Measurements from ENCODE around the gene SLC25A3. TPM values are rescaled to one million over a fixed set of nuclear protein-coding genes. Genes with fewer than 3 reads are reported as not detected.

The SLC25A3 gene
- total and polyA plus RNA-seq, 9 of the 15 experiments (the other 6 are each of a cell fraction or from before 2014, with no cell fraction given), result 264 to 766 (median 495) TPM

DNA sequence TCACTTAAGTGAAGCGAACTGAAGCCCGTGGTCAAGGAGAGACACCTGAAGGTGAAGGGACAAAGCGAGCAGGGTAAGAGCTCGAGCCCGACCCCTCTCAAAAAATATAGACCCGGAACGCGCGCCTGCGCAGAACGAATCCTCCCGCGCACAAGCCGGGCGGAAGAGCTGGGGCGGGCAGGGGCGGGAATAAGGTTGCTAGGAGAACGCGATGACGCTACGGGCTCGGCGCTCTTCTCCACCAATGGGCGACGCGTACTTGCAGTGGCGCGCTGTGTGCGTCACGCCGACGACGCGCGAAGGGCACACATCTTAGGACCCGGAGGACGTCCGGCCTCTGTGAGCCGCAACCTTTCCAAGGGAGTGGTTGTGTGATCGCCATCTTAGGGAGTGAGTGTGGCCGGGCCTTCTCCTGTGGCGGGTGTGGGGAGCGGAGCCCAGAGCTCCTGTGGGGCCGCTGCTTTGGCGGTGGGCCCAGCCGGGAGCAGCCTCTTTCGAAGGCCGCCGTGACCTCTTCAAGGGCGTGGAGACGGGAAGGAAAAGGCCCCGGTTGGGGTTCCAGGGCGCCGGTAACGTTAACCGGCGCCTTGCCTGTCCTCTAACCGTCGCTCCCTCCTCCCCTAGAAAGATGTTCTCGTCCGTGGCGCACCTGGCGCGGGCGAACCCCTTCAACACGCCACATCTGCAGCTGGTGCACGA lies at the start of gene SLC25A3 (continued):
- TF ChIP-seq SMARCA4 (IDR thresholded peaks at IDR 0.05) (no peak), GATAD2A (IDR thresholded peaks at IDR 0.05) (no peak), PCBP2 (IDR thresholded peaks at IDR 0.05; ENCODE audit: low read depth, low read length, poor library complexity, severe bottlenecking) (no peak), NFRKB (IDR thresholded peaks at IDR 0.05; ENCODE audit: low read depth) (peak; percentile 89), NFYB (IDR thresholded peaks at IDR 0.05; ENCODE audit: extremely low read depth, insufficient read length) (peak; percentile 41), ZNF165 (CRISPR knock-in tag; IDR thresholded peaks at IDR 0.05; ENCODE audit: borderline replicate concordance) (no peak), CBFB (CRISPR knock-in tag; IDR thresholded peaks at IDR 0.05) (no peak), RFX7 (CRISPR knock-in tag; IDR thresholded peaks at IDR 0.05) (no peak), BMI1 (IDR thresholded peaks at IDR 0.05; ENCODE audit: low read length) (peak; percentile 75; the same call in 1 of the 2 replicates), KHSRP (IDR thresholded peaks at IDR 0.05) (peak; percentile 88), FOXJ3 (CRISPR knock-in tag; IDR thresholded peaks at IDR 0.05) (no peak)
- TF ChIP-seq, protein P1, sequence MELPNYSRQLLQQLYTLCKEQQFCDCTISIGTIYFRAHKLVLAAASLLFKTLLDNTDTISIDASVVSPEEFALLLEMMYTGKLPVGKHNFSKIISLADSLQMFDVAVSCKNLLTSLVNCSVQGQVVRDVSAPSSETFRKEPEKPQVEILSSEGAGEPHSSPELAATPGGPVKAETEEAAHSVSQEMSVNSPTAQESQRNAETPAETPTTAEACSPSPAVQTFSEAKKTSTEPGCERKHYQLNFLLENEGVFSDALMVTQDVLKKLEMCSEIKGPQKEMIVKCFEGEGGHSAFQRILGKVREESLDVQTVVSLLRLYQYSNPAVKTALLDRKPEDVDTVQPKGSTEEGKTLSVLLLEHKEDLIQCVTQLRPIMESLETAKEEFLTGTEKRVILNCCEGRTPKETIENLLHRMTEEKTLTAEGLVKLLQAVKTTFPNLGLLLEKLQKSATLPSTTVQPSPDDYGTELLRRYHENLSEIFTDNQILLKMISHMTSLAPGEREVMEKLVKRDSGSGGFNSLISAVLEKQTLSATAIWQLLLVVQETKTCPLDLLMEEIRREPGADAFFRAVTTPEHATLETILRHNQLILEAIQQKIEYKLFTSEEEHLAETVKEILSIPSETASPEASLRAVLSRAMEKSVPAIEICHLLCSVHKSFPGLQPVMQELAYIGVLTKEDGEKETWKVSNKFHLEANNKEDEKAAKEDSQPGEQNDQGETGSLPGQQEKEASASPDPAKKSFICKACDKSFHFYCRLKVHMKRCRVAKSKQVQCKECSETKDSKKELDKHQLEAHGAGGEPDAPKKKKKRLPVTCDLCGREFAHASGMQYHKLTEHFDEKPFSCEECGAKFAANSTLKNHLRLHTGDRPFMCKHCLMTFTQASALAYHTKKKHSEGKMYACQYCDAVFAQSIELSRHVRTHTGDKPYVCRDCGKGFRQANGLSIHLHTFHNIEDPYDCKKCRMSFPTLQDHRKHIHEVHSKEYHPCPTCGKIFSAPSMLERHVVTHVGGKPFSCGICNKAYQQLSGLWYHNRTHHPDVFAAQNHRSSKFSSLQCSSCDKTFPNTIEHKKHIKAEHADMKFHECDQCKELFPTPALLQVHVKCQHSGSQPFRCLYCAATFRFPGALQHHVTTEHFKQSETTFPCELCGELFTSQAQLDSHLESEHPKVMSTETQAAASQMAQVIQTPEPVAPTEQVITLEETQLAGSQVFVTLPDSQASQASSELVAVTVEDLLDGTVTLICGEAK (IDR thresholded peaks at IDR 0.05), result peak; percentile 68
- TF ChIP-seq, protein P1 (CRISPR knock-in tag; IDR thresholded peaks at IDR 0.05), result no peak
- TF ChIP-seq, protein P2, sequence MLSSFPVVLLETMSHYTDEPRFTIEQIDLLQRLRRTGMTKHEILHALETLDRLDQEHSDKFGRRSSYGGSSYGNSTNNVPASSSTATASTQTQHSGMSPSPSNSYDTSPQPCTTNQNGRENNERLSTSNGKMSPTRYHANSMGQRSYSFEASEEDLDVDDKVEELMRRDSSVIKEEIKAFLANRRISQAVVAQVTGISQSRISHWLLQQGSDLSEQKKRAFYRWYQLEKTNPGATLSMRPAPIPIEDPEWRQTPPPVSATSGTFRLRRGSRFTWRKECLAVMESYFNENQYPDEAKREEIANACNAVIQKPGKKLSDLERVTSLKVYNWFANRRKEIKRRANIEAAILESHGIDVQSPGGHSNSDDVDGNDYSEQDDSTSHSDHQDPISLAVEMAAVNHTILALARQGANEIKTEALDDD (IDR thresholded peaks at IDR 0.05), result no peak
- TF ChIP-seq, protein P3, sequence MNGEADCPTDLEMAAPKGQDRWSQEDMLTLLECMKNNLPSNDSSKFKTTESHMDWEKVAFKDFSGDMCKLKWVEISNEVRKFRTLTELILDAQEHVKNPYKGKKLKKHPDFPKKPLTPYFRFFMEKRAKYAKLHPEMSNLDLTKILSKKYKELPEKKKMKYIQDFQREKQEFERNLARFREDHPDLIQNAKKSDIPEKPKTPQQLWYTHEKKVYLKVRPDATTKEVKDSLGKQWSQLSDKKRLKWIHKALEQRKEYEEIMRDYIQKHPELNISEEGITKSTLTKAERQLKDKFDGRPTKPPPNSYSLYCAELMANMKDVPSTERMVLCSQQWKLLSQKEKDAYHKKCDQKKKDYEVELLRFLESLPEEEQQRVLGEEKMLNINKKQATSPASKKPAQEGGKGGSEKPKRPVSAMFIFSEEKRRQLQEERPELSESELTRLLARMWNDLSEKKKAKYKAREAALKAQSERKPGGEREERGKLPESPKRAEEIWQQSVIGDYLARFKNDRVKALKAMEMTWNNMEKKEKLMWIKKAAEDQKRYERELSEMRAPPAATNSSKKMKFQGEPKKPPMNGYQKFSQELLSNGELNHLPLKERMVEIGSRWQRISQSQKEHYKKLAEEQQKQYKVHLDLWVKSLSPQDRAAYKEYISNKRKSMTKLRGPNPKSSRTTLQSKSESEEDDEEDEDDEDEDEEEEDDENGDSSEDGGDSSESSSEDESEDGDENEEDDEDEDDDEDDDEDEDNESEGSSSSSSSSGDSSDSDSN (IDR thresholded peaks at IDR 0.05; ENCODE audit: borderline replicate concordance in 1 of 2, low read depth in 2 of 2, low read length in 2 of 2), result no peak

All from K562 (cell line).